ENCODE results near the gene MLLT3.
"Not testable (repeated sequence)": the region's sequence is repeated elsewhere in the genome, so short reads cannot be mapped to it uniquely, and the experiment has no call there.

The MLLT3 gene

DNA sequence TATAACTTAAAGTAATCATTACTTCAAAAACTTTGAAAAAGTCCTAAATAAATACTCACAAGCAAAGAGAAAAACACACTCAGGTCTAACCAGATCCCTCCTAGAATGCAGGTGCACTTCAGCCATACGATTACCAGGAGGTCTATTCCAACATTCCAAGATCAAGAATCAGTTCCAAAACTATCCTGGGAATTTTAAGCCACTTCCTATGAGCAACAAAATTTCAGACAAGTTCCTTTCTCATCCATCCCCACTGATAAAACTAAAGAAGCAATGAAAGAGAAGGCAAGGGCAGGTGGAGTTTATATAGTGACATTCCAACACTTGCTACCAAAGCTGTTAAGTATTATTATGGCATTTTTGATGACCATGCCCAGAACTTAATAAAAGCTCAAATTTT is 29.6 kb downstream of the MLLT3 start:
- no peaks in the 10 kb centered on the region for H3K36me3 Mint-ChIP-seq
- no peak overlapping the region for H3K4me3 Mint-ChIP-seq
- peaks cover 14% of the 10 kb centered on the region for H3K4me1 Mint-ChIP-seq
- DNase-seq (ENCODE audit: low spot score in 2 of 2) (no peak), ATAC-seq (no peak)
- H3K9me3 Mint-ChIP-seq, result no peaks in the 10 kb centered on the region
- no peak overlapping the region for H3K27ac Mint-ChIP-seq

DNA sequence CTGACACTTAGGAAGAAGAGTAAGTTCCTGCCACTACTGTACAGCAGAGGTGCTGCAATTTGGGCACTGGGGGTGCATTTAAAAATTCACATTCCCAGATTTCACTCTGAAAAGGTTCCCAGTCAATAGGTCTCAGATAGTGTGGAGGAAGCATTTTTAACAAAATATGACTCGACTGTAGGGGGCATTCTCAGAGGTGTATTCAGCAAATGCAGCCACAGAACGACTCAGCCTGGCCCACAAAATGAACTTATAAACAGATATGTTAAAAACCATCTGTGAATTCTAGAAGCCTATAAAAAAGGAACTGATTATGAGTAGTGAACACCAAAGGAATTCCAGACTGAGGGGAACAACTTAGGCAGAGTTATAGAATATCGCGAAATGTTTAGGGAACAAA is 31.1 kb downstream of the MLLT3 start:
- H3K4me3 Mint-ChIP-seq, result no peak overlapping the region
- DNase-seq (ENCODE audit: low spot score in 2 of 2), result no peak
- peaks cover 14% of the 10 kb centered on the region for H3K4me1 Mint-ChIP-seq
- no peak for ATAC-seq
- H3K9me3 Mint-ChIP-seq, result no peaks in the 10 kb centered on the region
- no peak overlapping the region for H3K27ac Mint-ChIP-seq
- no peaks in the 10 kb centered on the region for H3K36me3 Mint-ChIP-seq

DNA sequence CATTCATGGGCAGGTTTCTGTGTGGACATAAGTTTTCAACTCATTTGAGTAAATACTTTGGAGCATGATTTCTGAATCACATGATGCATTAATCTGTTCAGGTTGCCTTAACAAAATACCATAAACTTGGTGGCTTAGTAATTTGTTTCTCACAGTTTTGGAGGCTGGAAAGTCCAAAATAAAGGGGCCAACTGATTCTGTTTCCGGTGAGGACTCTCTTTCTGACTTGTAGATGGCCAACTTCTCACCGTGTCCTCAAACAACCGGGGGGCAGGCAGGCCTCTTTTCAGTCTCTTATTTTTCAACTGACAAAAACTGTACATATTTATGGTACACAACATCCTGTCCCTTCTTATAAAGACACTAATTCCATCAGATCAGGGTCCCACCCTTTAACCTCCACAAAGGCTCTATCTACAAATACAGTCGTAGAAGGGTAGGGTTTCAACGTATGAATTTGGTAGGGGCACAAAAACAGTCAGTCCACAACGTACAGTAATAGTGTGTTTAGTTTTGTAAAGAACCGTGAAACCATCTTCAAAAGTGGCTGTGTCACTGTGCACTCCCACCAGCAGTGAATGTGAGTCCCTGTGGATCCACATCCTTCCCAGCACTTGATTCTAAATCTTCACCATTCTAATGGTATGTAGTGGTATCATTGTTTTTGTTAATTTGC is 37.2 kb downstream of the MLLT3 start:
- no peaks in the 10 kb centered on the region for H3K36me3 Mint-ChIP-seq
- H3K27ac Mint-ChIP-seq, result peak overlapping the region; percentile 40
- H3K4me3 Mint-ChIP-seq, result no peak overlapping the region
- ATAC-seq (peak; percentile 83), DNase-seq (ENCODE audit: low spot score in 2 of 2) (no peak)
- peaks cover 54% of the 10 kb centered on the region for H3K4me1 Mint-ChIP-seq
- no peaks in the 10 kb centered on the region for H3K9me3 Mint-ChIP-seq

DNA sequence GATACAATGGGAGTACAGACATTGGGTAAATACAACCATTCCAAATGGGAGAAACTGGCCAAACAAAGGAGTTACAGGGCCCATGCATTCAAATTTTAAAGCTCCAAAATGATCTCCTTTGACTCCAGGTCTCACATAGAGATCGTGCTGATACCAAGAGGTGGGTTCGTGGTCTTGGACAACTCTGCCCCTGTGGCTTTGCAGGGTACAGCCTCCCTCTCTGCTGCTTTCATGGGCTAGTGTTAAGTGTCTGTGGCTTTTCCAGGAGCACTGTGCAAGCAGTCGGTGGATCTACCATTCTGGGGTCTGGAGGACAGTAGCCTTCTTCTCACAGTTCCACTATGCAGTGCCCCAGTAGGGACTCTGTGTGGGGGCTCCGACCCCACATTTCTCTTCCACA is 39.2 kb downstream of the MLLT3 start:
- H3K27ac Mint-ChIP-seq, result peak overlapping the region; percentile 1
- not testable (repeated sequence) for DNase-seq (ENCODE audit: low spot score in 2 of 2); H3K36me3 Mint-ChIP-seq; ATAC-seq; H3K9me3 Mint-ChIP-seq
- H3K4me3 Mint-ChIP-seq, result peak overlapping the region; percentile 8
- H3K4me1 Mint-ChIP-seq, result peaks cover 64% of the 10 kb centered on the region

DNA sequence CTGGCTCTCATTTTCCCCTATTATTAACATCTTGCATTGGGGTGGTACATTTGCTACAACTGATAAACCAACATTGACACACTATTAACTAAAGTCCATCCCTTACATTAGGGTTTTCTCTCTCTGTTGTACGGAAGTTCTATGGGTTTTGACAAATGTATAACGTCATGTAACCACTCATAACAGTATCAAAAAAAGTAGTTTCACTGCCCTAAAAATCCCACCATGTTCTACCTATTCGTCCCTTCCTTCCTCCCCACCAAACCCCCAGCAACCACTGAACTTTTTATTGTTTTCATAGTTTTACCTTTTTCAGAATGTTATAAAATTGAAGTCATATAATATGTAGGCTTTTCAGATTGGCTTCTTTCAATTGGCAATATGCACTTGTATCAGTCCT is 40.1 kb downstream of the MLLT3 start:
- ATAC-seq, result peak; percentile 81
- Mint-ChIP-seq H3K36me3 (no peaks in the 10 kb centered on the region), H3K4me1 (peaks cover 74% of the 10 kb centered on the region), H3K27ac (peak overlapping the region; percentile 1), H3K9me3 (no peaks in the 10 kb centered on the region), H3K4me3 (peak overlapping the region; percentile 8)
- DNase-seq (ENCODE audit: low spot score in 2 of 2), result no peak

DNA sequence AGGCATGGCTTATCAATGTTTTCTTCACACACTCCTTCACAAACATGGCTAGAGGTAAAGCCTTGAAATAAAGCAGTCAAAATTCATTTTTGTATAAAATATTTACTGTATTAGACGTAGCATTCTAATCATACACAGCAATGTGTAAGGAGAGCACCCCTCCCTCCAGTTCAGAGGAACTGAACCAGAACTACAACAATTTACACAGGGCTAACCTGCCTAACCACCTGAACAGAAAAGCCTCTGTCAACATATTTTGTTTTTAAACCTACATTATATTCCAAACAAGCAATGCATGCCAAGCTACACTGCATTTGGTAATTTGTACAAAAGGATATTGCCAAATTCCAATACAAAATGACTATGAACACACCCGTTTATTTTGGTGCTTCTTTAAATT is 41.6 kb downstream of the MLLT3 start:
- DNase-seq (ENCODE audit: low spot score in 2 of 2) (no peak), ATAC-seq (no peak)
- Mint-ChIP-seq H3K4me3 (no peak overlapping the region), H3K4me1 (peaks cover 72% of the 10 kb centered on the region), H3K27ac (no peak overlapping the region), H3K36me3 (no peaks in the 10 kb centered on the region), H3K9me3 (no peaks in the 10 kb centered on the region)

DNA sequence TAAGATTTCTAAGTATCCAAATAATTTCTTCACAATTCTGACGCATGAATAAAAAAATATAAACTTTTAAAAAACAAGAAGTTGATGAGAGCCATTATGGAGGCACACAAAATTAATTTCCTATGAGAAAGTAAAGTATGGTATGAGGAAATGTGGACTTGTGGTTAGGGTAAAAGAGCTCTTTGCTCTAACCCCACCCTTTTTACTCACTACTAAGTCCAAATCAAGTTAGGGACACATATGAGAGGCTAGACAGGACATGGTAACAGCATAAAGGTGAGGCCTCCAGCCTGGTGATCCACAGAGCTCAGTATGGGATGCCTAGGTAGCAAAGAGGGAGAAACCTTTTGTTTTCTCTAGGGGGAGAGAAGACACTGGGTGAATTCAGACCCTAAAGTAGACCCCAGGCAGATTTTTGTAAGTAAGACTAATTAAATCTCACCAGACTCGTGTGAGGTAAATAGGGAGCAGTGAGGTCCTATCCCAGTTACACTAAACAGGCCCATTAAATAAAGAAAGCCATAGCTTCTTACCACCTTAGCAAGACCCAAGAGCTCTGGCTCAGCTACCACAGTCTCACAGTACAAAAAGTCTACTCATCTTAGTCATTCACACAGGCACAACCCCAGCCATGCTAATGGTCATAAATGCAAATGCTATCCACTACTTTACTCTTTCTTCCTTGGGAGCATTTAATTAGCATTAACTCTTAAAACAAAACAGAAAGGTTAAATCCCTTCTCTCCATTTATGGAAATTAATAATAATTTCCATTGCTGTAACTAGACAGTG is 42.6 kb downstream of the MLLT3 start:
- DNase-seq (ENCODE audit: low spot score in 2 of 2), result no peak
- H3K27ac Mint-ChIP-seq, result no peak overlapping the region
- peak; percentile 71 for ATAC-seq
- no peak overlapping the region for H3K4me3 Mint-ChIP-seq
- H3K4me1 Mint-ChIP-seq, result peaks cover 62% of the 10 kb centered on the region
- no peaks in the 10 kb centered on the region for H3K9me3 Mint-ChIP-seq
- H3K36me3 Mint-ChIP-seq, result no peaks in the 10 kb centered on the region

DNA sequence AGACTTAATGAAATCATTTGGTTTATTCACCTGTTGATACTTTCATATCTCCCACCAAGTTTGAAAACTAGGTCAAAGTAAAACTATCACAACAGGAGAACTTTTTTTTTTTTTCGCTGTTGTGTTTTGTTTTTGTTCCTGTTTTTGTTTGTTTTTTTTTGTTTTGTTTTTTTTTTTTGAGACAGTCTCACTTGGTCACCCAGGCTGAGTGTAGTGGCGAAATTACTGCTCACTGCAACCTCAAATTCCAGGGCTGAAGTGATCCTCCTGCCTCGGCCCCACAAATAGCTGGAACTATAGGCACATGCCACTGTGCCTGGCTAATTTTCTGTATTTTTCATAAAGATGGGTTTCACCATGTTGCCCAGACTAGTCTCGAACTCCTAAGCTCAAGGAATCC is 49.3 kb downstream of the MLLT3 start:
- no peak for DNase-seq (ENCODE audit: low spot score in 2 of 2)
- H3K27ac Mint-ChIP-seq, result no peak overlapping the region
- H3K9me3 Mint-ChIP-seq, result no peaks in the 10 kb centered on the region
- no peaks in the 10 kb centered on the region for H3K36me3 Mint-ChIP-seq
- no peak for ATAC-seq
- no peak overlapping the region for H3K4me3 Mint-ChIP-seq
- peaks cover 54% of the 10 kb centered on the region for H3K4me1 Mint-ChIP-seq

DNA sequence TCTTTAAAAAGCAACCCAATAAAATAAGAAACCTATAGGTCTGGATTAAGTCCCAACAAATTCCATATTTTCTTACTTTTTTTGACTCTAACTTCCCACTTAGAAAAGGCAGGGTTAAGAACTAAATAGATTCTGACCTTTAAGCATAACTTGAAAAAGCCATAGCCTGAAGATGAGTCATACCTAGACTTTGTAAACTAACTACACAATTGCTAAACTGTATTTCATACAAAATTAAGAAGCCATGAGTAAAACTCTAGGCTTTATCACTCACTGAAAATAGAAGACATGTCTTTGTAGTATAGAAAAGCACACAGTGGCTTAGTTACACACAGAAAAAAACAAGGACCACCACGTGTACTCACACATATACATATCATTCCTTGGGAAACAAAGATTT is 51.5 kb downstream of the MLLT3 start:
- Mint-ChIP-seq H3K9me3 (no peaks in the 10 kb centered on the region), H3K4me3 (no peak overlapping the region), H3K4me1 (peaks cover 44% of the 10 kb centered on the region), H3K36me3 (no peaks in the 10 kb centered on the region), H3K27ac (no peak overlapping the region)
- peak; percentile 84 for ATAC-seq
- DNase-seq (ENCODE audit: low spot score in 2 of 2), result no peak

DNA sequence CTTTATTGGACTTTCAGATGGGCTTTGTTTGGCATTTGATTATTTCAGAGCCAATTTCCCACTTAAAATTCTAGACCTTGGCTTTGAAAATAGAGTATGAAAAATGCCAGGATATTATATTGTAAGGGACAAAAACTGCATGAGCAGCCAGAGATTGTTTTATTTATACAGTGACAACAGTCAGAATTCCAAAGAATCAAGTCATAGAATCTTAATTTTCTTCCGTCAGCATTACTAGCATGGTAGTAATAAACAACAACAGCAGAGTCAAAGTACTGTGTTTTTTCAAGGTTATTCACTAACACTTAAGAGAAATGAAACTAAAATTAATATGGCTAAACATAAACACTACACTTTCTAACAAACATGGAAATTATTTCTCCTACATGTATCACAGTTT is 52.2 kb downstream of the MLLT3 start:
- Mint-ChIP-seq H3K36me3 (no peaks in the 10 kb centered on the region), H3K9me3 (no peaks in the 10 kb centered on the region), H3K27ac (no peak overlapping the region), H3K4me3 (no peak overlapping the region), H3K4me1 (peaks cover 44% of the 10 kb centered on the region)
- no peak for DNase-seq (ENCODE audit: low spot score in 2 of 2)
- ATAC-seq, result no peak

DNA sequence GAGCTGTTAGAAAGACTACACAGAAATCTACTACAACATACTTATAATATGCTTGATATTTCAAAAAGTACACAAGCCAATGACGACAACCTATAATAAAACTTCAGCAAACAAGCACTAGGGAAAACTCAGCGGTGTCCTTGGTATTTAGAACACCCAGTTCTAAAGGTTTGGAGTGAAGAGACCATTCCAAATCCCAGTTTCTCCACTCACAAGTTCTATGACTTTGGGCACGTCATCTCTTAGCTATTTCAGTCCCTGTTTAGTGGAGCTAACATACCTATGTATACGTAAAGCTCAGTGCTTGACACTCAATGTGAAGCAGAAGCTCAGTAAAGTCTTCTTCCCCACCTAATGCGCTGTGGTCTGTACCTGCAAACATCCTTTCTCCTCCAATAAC is 52.8 kb downstream of the MLLT3 start:
- peaks cover 44% of the 10 kb centered on the region for H3K4me1 Mint-ChIP-seq
- no peak overlapping the region for H3K4me3 Mint-ChIP-seq
- ATAC-seq (no peak), DNase-seq (ENCODE audit: low spot score in 2 of 2) (no peak)
- no peaks in the 10 kb centered on the region for H3K36me3 Mint-ChIP-seq
- no peaks in the 10 kb centered on the region for H3K9me3 Mint-ChIP-seq
- no peak overlapping the region for H3K27ac Mint-ChIP-seq

DNA sequence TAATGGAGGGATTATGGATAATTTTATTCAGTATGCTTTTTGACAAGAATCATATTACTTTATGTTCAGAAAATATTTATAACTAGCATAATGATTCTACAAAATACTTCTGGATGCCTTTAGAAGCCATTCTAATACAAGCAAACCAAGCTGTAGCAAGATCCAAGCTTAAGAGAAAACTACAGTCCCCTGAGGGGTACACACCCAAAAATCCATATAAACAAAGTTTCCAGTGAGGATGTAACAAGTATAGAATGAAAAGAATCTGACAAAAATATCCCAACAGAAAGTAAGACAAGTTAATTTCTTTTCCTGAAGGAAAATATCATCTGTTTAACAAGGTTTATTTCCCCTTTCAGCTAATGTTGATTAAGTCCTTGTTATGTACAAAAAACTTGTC is 53.9 kb downstream of the MLLT3 start:
- Mint-ChIP-seq H3K27ac (no peak overlapping the region), H3K4me1 (peaks cover 48% of the 10 kb centered on the region), H3K9me3 (no peaks in the 10 kb centered on the region), H3K36me3 (no peaks in the 10 kb centered on the region), H3K4me3 (no peak overlapping the region)
- ATAC-seq (no peak), DNase-seq (ENCODE audit: low spot score in 2 of 2) (no peak)

DNA sequence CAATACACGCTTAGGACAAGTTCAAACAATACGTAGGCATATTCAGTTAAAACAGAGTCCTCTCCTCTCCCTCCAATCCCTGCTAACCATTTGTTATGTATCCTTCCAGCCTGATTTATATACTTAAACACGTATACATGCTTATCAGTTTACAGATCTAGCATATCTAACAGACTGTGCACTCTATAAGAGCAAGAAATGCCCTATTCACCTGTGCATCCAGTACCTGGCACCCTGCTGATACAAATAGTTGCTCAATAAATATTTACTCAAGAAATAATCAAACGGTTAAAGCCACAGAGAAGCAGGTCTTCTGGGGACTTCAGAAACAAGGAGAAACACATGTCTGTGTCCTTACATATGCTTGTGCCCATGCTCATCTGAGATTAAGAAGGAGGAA is 55.9 kb downstream of the MLLT3 start:
- DNase-seq (ENCODE audit: low spot score in 2 of 2) (no peak), ATAC-seq (no peak)
- Mint-ChIP-seq H3K4me1 (peaks cover 54% of the 10 kb centered on the region), H3K9me3 (no peaks in the 10 kb centered on the region), H3K36me3 (no peaks in the 10 kb centered on the region), H3K4me3 (no peak overlapping the region), H3K27ac (no peak overlapping the region)

DNA sequence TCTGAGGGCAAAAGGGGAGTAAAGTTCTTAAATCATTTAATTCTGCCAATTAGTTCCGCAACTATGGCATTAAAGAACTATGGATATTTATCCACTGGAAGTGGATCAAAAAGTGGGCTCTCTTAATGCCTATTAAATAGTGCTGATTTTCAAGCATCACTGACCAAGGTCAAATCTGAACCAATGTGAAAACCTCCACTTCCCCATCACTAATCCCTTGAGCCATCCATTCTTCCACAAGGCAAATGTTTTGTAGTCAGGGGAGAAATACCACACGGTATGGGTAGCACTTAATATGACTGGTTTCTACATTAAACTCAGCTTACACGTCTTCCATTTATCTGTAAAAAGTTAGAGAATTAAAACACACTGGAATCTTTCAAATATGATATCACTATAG is 57.6 kb downstream of the MLLT3 start:
- H3K36me3 Mint-ChIP-seq, result no peaks in the 10 kb centered on the region
- no peaks in the 10 kb centered on the region for H3K9me3 Mint-ChIP-seq
- DNase-seq (ENCODE audit: low spot score in 2 of 2) (no peak), ATAC-seq (no peak)
- H3K27ac Mint-ChIP-seq, result no peak overlapping the region
- H3K4me1 Mint-ChIP-seq, result peaks cover 49% of the 10 kb centered on the region
- H3K4me3 Mint-ChIP-seq, result no peak overlapping the region

DNA sequence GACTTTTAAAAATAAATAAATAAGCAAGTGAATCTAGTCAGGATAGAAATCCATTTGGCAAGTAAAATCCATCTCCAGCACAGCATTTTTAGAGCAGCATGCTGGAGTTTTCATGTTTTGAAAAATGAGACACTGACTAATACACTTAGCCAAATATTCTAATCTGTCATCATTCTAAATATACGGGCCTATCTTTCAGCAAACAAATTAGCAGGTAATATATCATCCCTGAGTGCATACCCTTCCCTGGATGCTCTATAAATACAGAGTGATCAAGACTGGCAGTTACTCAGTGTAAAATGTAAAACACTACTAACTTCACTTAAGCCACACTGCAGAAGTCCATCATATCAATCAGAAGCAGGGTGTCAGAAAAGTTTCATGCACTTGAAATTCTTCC is 58.4 kb downstream of the MLLT3 start:
- Mint-ChIP-seq H3K9me3 (no peaks in the 10 kb centered on the region), H3K36me3 (no peaks in the 10 kb centered on the region), H3K4me3 (no peak overlapping the region), H3K4me1 (peaks cover 41% of the 10 kb centered on the region), H3K27ac (no peak overlapping the region)
- ATAC-seq (no peak), DNase-seq (ENCODE audit: low spot score in 2 of 2) (no peak)

DNA sequence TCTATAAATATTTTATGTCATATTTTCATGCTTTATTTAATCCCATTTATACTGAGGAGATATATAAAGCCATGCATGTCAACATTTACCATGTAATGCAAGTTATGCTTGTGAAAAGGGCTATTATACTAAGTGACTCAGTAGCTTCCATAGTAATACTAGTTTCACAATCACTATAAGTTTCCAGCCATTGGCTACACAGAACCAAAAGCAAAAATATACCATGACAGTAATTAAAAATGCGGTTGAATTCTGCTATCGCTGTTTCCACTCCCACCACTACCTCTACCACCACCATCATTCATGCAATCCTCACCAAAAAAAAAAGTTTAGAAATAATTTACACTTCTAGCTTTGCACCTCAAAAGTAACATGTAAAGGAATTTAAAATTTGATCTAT is 60.2 kb downstream of the MLLT3 start:
- ATAC-seq (peak; percentile 88), DNase-seq (ENCODE audit: low spot score in 2 of 2) (no peak)
- Mint-ChIP-seq H3K27ac (peak overlapping the region; percentile 58), H3K4me1 (peaks cover 54% of the 10 kb centered on the region), H3K9me3 (no peaks in the 10 kb centered on the region), H3K4me3 (peak overlapping the region; percentile 37), H3K36me3 (no peaks in the 10 kb centered on the region)
